SK-N-SH treated with all-trans-retinoic acid at 6 μM for 48 hours (cell line): ENCODE results near the gene ADARB2.

Experiments
- ARNTL ChIP-seq: fragments of 450-650 bp; formaldehyde crosslinking; IDR thresholded peaks from 2 replicates; pipeline ENCODE4 v1.5.0; 2020; ENCODE audit warnings: low read depth, mild to moderate bottlenecking, moderate library complexity, borderline replicate concordance
- OSR1 ChIP-seq: fragments of 250-450 bp; sonication (Bioruptor Pico); IDR thresholded peaks from 2 replicates; pipeline ENCODE4 v1.8.0; 2022; ENCODE audit warnings: moderate library complexity, mild to moderate bottlenecking, inconsistent platforms
- TCF4 ChIP-seq: fragments of 250-450 bp; sonication (Bioruptor Pico); IDR thresholded peaks from 2 replicates; pipeline ENCODE4 v1.8.0; 2021; ENCODE audit warnings: mild to moderate bottlenecking, moderate library complexity, borderline replicate concordance
- ZNF565 ChIP-seq: fragments of 450-650 bp; formaldehyde crosslinking; conservative IDR thresholded peaks from 2 replicates; pipeline ENCODE4 v1.5.0; 2020; ENCODE audit warnings: low read depth, mild to moderate bottlenecking, moderate library complexity

DNA sequence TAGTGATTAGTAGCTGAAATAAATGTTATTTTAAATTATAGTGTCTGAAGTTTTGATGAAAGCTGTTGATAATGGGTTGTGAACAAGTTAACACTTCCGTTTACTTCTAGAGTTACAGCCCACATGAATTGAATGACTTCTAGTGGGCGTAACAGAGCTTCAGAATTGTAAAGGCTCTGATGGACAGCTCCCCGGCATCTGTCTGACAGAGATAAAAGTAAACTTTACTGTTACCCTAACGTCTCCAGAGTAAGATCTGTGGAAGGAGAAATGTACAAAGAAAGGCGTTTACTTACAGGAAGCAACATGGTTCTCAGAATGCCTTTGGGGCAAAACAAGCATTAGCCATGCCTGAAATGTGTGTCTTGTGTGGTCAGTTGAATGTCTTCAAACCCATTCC lies 124.4 kb downstream of the ADARB2 start:
- TF ChIP-seq ZNF565 (CRISPR knock-in tag), result no peak
- TF ChIP-seq TCF4, result no peak
- no peak for TF ChIP-seq ARNTL (CRISPR knock-in tag)
- TF ChIP-seq OSR1, result no peak
